GM23248 (cell line): ENCODE results near the gene PHYKPL.

ENCODE experiments used
- EZH2 ChIP-seq: fragments of 200-600 bp; sonication (generic); IDR thresholded peaks from 2 replicates; pipeline ENCODE4 v1.6.1; 2018; ENCODE audit warnings: antibody characterized with exemption, mild to moderate bottlenecking; ENCODE audit not compliant: insufficient read depth, poor library complexity, severe bottlenecking
- EZH2phosphoT487 ChIP-seq: fragments of 200-600 bp; sonication (generic); IDR thresholded peaks from 2 replicates; pipeline ENCODE4 v1.6.1; 2018; ENCODE audit warnings: antibody characterized with exemption, moderate library complexity, mild to moderate bottlenecking, low read depth; ENCODE audit not compliant: insufficient read depth

GRCh38 chr5:178259623-178260536 is 27.3 kb upstream of the PHYKPL start:
- no peak for TF ChIP-seq EZH2
- no peak for TF ChIP-seq EZH2phosphoT487
